K562 (cell line): ENCODE data around the gene ANXA9. TPM values are rescaled to one million over a fixed set of nuclear protein-coding genes. Genes with fewer than 3 reads are reported as not detected.

Experiments used
- ARHGAP35 ChIP-seq: fragments of 450-650 bp; IDR thresholded peaks from 2 replicates; pipeline ENCODE4 v1.6.1; 2018; ENCODE audit not compliant: partially characterized antibody
- ARID3B ChIP-seq: fragments of 250-450 bp; sonication (Bioruptor Pico); IDR thresholded peaks from 2 replicates; pipeline ENCODE4 v1.4.0; 2020; ENCODE audit warnings: borderline replicate concordance
- CAMTA2 ChIP-seq: fragments of 250-450 bp; sonication (Bioruptor Pico); conservative IDR thresholded peaks from 2 replicates; pipeline ENCODE4 v1.5.1; 2022
- DDX20 ChIP-seq: fragments of 450-650 bp; IDR thresholded peaks from 2 replicates; pipeline ENCODE4 v1.6.1; 2016; ENCODE audit warnings: missing genetic modification characterization, low read depth, mild to moderate bottlenecking, missing compliant biosample characterization, moderate library complexity
- DEAF1 ChIP-seq: fragments of 450-650 bp; formaldehyde crosslinking; IDR thresholded peaks from 2 replicates; pipeline ENCODE4 v1.4.0; 2020; ENCODE audit warnings: mild to moderate bottlenecking, moderate library complexity
- HDAC1 ChIP-seq, 2 experiments: fragments of 450-650 bp; IDR thresholded peaks; 2 replicates each; pipeline ENCODE4 v1.6.1; 2016 to 2017; ENCODE audit warnings: inconsistent platforms in 1 of 2, mild to moderate bottlenecking in 1 of 2, moderate library complexity in 1 of 2
- KLF6 ChIP-seq: fragments of 250-450 bp; sonication (Bioruptor Pico); IDR thresholded peaks from 2 replicates; pipeline ENCODE4 v1.4.0; 2020; ENCODE audit warnings: mild to moderate bottlenecking, moderate library complexity, borderline replicate concordance
- MEIS2 ChIP-seq: fragments of 450-650 bp; IDR thresholded peaks from 2 replicates; pipeline ENCODE4 v1.6.1; 2014; ENCODE audit warnings: mild to moderate bottlenecking; ENCODE audit not compliant: partially characterized antibody
- PTBP1 ChIP-seq: fragments of 200-400 bp; formaldehyde crosslinking; IDR thresholded peaks from 2 replicates; pipeline ENCODE4 v1.6.1; 2017; ENCODE audit warnings: low read depth, low read length
- RFX7 ChIP-seq: fragments of 250-450 bp; sonication (Bioruptor Pico); IDR thresholded peaks from 2 replicates; pipeline ENCODE4 v1.5.1; 2021; ENCODE audit warnings: mild to moderate bottlenecking
- RREB1 ChIP-seq: fragments of 250-450 bp; sonication (Bioruptor Pico); IDR thresholded peaks from 2 replicates; pipeline ENCODE4 v1.4.0; 2020
- SAFB2 ChIP-seq: fragments of 200-400 bp; formaldehyde crosslinking; IDR thresholded peaks from 2 replicates; pipeline ENCODE4 v1.6.1; 2018; ENCODE audit warnings: borderline replicate concordance, low read length, low read depth, moderate library complexity; ENCODE audit not compliant: severe bottlenecking
- SIRT6 ChIP-seq: IDR thresholded peaks from one replicate; pipeline ENCODE4 v1.6.1; 2012; ENCODE audit warnings: low read depth, mild to moderate bottlenecking, control low read depth, inconsistent platforms, low read length, moderate library complexity
- SMAD3 ChIP-seq: fragments of 450-650 bp; formaldehyde crosslinking; conservative IDR thresholded peaks from 2 replicates; pipeline ENCODE4 v1.4.0; 2020; ENCODE audit warnings: mild to moderate bottlenecking
- SMARCA4 ChIP-seq: fragments of 450-650 bp; IDR thresholded peaks from 2 replicates; pipeline ENCODE4 v1.6.1; 2016
- USF2 ChIP-seq: sonication (generic); formaldehyde crosslinking; IDR thresholded peaks from 2 replicates; pipeline ENCODE4 v1.5.0; 2020; ENCODE audit warnings: missing genetic modification reagents
- ZEB2 ChIP-seq: fragments of 450-650 bp; IDR thresholded peaks from 2 replicates; pipeline ENCODE4 v1.6.1; 2016
- ZNF12 ChIP-seq: sonication (generic); formaldehyde crosslinking; IDR thresholded peaks from 2 replicates; pipeline ENCODE4 v1.4.0; 2020; ENCODE audit warnings: mild to moderate bottlenecking, missing genetic modification reagents
- ZNF717 ChIP-seq: fragments of 250-450 bp; sonication (Bioruptor Pico); IDR thresholded peaks from 2 replicates; pipeline ENCODE4 v1.5.0; 2021
- polyA plus RNA-seq, 8 experiments: library from polyadenylated mRNA; depleted of rRNA in 4 of 8; stranded (reverse) in 5 of 8; unstranded in 3 of 8; fragments of >200 nt; fragmentation: Nextera tagmentation in 2 of 8; fragmentation: Illumina TruSeq in 1 of 8; extraction: Ambion mirVana in 2 of 8; extraction: Trizol in 1 of 8; gene quantifications; 2 replicates each; pipeline versions ENCODE4 v1.2.1 to v1.2.3, GENCODE V29; 2011 to 2014; ENCODE audit warnings: inconsistent platforms in 1 of 8, missing spikeins in 1 of 8
- total RNA-seq, 7 experiments: library from RNA; depleted of rRNA in 6 of 7; stranded (reverse); fragments of >200 nt in 6 of 7; fragmentation: Illumina TruSeq in 2 of 7; extraction: Trizol in 2 of 7; gene quantifications; 2 replicates each; pipeline versions ENCODE4 v1.2.1 to v1.2.3, GENCODE V29; 2011 to 2021; ENCODE audit warnings: low replicate concordance in 1 of 7

Gene ANXA9
- total and polyA plus RNA-seq, 9 of the 15 experiments (the other 6 are each of a cell fraction or from before 2014, with no cell fraction given): 0.24 to 1.6 (median 0.57) TPM

GRCh38 chr1:151008244-151009205 lies 26.4 kb downstream of the ANXA9 start, which contains the start of gene PRUNE1 (continued):
- TF ChIP-seq ZEB2 (no peak), HDAC1 (IDR thresholded peaks at IDR 0.05) (peak in 1 of 2 experiments; percentile 56; a peak in 1 of 4 replicates), SMAD3 (CRISPR knock-in tag) (no peak), RFX7 (CRISPR knock-in tag) (no peak), MEIS2 (no peak), USF2 (CRISPR knock-in tag) (no peak), ZNF717 (CRISPR knock-in tag) (no peak), PTBP1 (no peak), CAMTA2 (CRISPR knock-in tag) (no peak), SMARCA4 (no peak), DEAF1 (CRISPR knock-in tag) (no peak), KLF6 (CRISPR knock-in tag) (no peak), DDX20 (tag) (no peak), ARHGAP35 (peak; percentile 78), ARID3B (CRISPR knock-in tag) (no peak), RREB1 (CRISPR knock-in tag) (no peak), SIRT6 (no peak), ZNF12 (no peak), SAFB2 (no peak)
